ENCODE data around the gene IL2RA.

DNA sequence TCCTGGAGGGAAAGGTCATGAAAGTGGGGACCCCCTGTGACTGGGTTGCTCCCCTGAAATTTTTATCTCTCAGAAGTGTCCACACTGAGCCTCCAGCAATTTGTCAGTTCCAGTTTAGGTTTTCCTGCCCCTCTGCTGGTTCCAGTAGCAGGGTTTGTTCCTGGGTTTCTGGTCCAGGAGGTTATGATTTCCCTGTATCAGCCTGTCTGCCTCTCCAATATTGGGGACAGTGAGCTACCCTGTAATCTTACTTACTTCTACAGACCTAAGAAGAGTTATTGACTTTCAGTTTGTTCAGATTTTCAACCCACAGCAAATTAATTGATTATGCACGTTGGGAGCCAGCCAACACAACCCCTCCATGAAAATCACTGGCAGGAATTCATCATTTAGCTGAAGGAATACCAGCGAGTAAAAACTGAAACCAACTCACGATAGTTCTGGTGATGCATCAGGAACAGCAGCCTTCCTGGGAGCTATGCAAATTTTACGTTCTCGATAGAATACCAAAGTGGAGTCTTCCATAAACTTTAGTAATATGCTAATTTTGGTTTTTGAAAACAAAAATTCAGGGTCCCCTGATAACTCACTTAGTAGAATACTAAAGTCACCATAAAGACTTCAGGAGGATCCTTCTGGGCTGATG is 53.5 kb downstream of the IL2RA start:
- TF ChIP-seq CTCF (IDR thresholded peaks at IDR 0.05; ENCODE audit: extremely low read depth in 1 of 2, insufficient read depth in 1 of 2, low read depth in 1 of 2, low read length in 2 of 2) (no peak), MYC (IDR thresholded peaks at IDR 0.05; ENCODE audit: low read depth, low read length) (no peak), POLR2A (IDR thresholded peaks at IDR 0.05; ENCODE audit: low read depth, low read length) (no peak), MAX (IDR thresholded peaks at IDR 0.05; ENCODE audit: insufficient read depth, insufficient read length) (no peak), POLR2AphosphoS5 (IDR thresholded peaks at IDR 0.05; ENCODE audit: insufficient read depth, low read depth, low read length) (no peak), JUN (IDR thresholded peaks at IDR 0.05; ENCODE audit: borderline replicate concordance, insufficient read depth, insufficient read length, low read depth) (no peak), GATA2 (IDR thresholded peaks at IDR 0.05; ENCODE audit: insufficient read depth, insufficient read length, low read depth, low read length) (no peak), EZH2 (IDR thresholded peaks at IDR 0.05; ENCODE audit: borderline replicate concordance, low read depth, low read length, severe bottlenecking) (no peak)

Data from endothelial cell of umbilical vein (primary cell).